H1 (cell line): ENCODE results near the gene PRR5L.
A peak's percentile ranks its signal among the peaks of the same experiment; 100 is the strongest.

ENCODE experiments used
- CREB1 ChIP-seq: IDR thresholded peaks from 2 replicates; pipeline ENCODE4 v1.6.1; 2012; ENCODE audit warnings: inconsistent platforms
- CTCF ChIP-seq, 3 experiments: IDR thresholded peaks; 1 replicate in 2 of 3; 2 replicates in 1 of 3; pipeline versions ENCODE4 v1.5.1 to v1.6.1; 2011; ENCODE audit warnings: low read length in 3 of 3, mild to moderate bottlenecking in 3 of 3, inconsistent platforms in 2 of 3, low read depth in 1 of 3, moderate library complexity in 1 of 3; ENCODE audit not compliant: insufficient read depth in 1 of 3; ENCODE audit errors: control extremely low read depth in 1 of 3
- EP300 ChIP-seq, 2 experiments: IDR thresholded peaks; 1 replicate in 1 of 2; 2 replicates in 1 of 2; pipeline ENCODE4 v1.6.1; 2011 to 2012; ENCODE audit warnings: low read depth in 2 of 2, low read length in 2 of 2, mild to moderate bottlenecking in 2 of 2, borderline replicate concordance in 1 of 2, inconsistent platforms in 1 of 2, moderate library complexity in 1 of 2
- EZH2 ChIP-seq: fragments of 200-600 bp; sonication (generic); IDR thresholded peaks from 2 replicates; pipeline ENCODE4 v1.7.1; 2012; ENCODE audit warnings: low read depth, mild to moderate bottlenecking, moderate library complexity, low read length, inconsistent platforms; ENCODE audit not compliant: severe bottlenecking
- HDAC2 ChIP-seq, 2 experiments: fragments of 300-600 bp in 1 of 2; sonication (generic) in 1 of 2; IDR thresholded peaks; 2 replicates each; pipeline ENCODE4 v1.6.1; 2011 to 2012; ENCODE audit warnings: low read depth in 2 of 2, low read length in 2 of 2, mild to moderate bottlenecking in 2 of 2, moderate library complexity in 2 of 2, borderline replicate concordance in 1 of 2, inconsistent platforms in 1 of 2
- POLR2A ChIP-seq, 2 experiments: IDR thresholded peaks; 1 replicate in 1 of 2; 2 replicates in 1 of 2; pipeline ENCODE4 v1.6.1; 2011; ENCODE audit warnings: low read depth in 2 of 2, low read length in 2 of 2, mild to moderate bottlenecking in 2 of 2; ENCODE audit errors: control extremely low read depth in 1 of 2
- RNF2 ChIP-seq: fragments of 200-900, 300-1000 bp; sonication (generic); IDR thresholded peaks from 2 replicates; pipeline ENCODE4 v1.7.1; 2016; ENCODE audit warnings: borderline replicate concordance, low read depth, mild to moderate bottlenecking, antibody characterized with exemption, low read length; ENCODE audit not compliant: poor library complexity, severe bottlenecking; ENCODE audit errors: missing control alignments
- RXRA ChIP-seq: IDR thresholded peaks from 2 replicates; pipeline ENCODE4 v1.6.1; 2011; ENCODE audit warnings: low read depth, mild to moderate bottlenecking, low read length, moderate library complexity; ENCODE audit not compliant: insufficient read depth
- SIX5 ChIP-seq: IDR thresholded peaks from 2 replicates; pipeline ENCODE4 v1.6.1; 2011; ENCODE audit warnings: mild to moderate bottlenecking, low read depth, low read length
- TAF1 ChIP-seq: IDR thresholded peaks from 2 replicates; pipeline ENCODE4 v1.6.1; 2011; ENCODE audit warnings: mild to moderate bottlenecking, low read depth, low read length
- TCF12 ChIP-seq: IDR thresholded peaks from 2 replicates; pipeline ENCODE4 v1.6.1; 2011; ENCODE audit warnings: low read depth, mild to moderate bottlenecking, low read length

- no peak for TF ChIP-seq RXRA
- TF ChIP-seq CTCF (IDR thresholded peaks at IDR 0.05; ENCODE audit: control extremely low read depth in 1 of 3, insufficient read depth in 1 of 3, low read depth in 1 of 3, low read length in 3 of 3): no peak
- TF ChIP-seq SIX5: peak; percentile 88
- no peak for TF ChIP-seq EZH2
- TF ChIP-seq POLR2A (IDR thresholded peaks at IDR 0.05; ENCODE audit: control extremely low read depth in 1 of 2, low read depth in 2 of 2, low read length in 2 of 2): peak; percentile 50 to 88
- TF ChIP-seq EP300 (IDR thresholded peaks at IDR 0.05; ENCODE audit: borderline replicate concordance in 1 of 2, low read depth in 2 of 2, low read length in 2 of 2): peak in 1 of 2 experiments; percentile 64; a peak in 1 of 3 replicates
- 0 out of 2 replicates have a peak, but pooled peaks have one; percentile 20 for TF ChIP-seq TCF12
- no peak for TF ChIP-seq RNF2
- peak in 1 of 2 experiments; percentile 98; a peak in 1 of 4 replicates for TF ChIP-seq HDAC2 (IDR thresholded peaks at IDR 0.05; ENCODE audit: borderline replicate concordance in 1 of 2, low read depth in 2 of 2, low read length in 2 of 2)
- TF ChIP-seq TAF1: peak; percentile 92
- TF ChIP-seq CREB1: peak; percentile 70
These were observed 6.7 kb upstream of the PRR5L start, which contains the start of gene COMMD9 for GRCh38 chr11:36289226-36289852.
